Stimulated activated memory B cell treated with anti-CD40 and anti-IgM and Interleukin-4, amounts not matched to agents 10 μg/mL and 1 μg/mL and 100 μg/mL, for 72 hours (primary cell): Measurements from ENCODE around the gene MEF2A.

Experiments
- ATAC-seq: fragments of 150-1000 bp; cut with Tn5 transposase; 2 replicates; pipeline ENCODE4 v1.10.0; 2021
- H3K27ac Mint-ChIP-seq: one replicate; pipeline ENCODE4 v1.8.0; 2022; ENCODE audit warnings: mild to moderate bottlenecking, mixed read lengths
- H3K27me3 Mint-ChIP-seq: one replicate; pipeline ENCODE4 v1.8.0; 2022; ENCODE audit warnings: mixed read lengths
- H3K36me3 Mint-ChIP-seq: one replicate; pipeline ENCODE4 v1.8.0; 2022; ENCODE audit warnings: mixed read lengths
- H3K4me1 Mint-ChIP-seq: one replicate; pipeline ENCODE4 v1.8.0; 2022; ENCODE audit warnings: mixed read lengths
- H3K4me3 Mint-ChIP-seq: one replicate; pipeline ENCODE4 v1.8.0; 2022; ENCODE audit warnings: mild to moderate bottlenecking, moderate library complexity, mixed read lengths
- H3K9me3 Mint-ChIP-seq: one replicate; pipeline ENCODE4 v1.8.0; 2022; ENCODE audit warnings: mixed read lengths

Gene MEF2A

GRCh38 chr15:99674279-99674678 is 108.5 kb downstream of the MEF2A start:
- H3K27ac Mint-ChIP-seq = peak overlapping the region; percentile 64
- no peaks in the 10 kb centered on the region for H3K9me3 Mint-ChIP-seq
- H3K27me3 Mint-ChIP-seq = no peaks in the 10 kb centered on the region
- H3K4me3 Mint-ChIP-seq = no peak overlapping the region
- ATAC-seq = no peak
- peaks cover 58% of the 10 kb centered on the region for H3K36me3 Mint-ChIP-seq
- H3K4me1 Mint-ChIP-seq = no peaks in the 10 kb centered on the region

GRCh38 chr15:99677540-99678134 is 111.9 kb downstream of the MEF2A start:
- H3K4me3 Mint-ChIP-seq = no peak overlapping the region
- no peaks in the 10 kb centered on the region for H3K27me3 Mint-ChIP-seq
- ATAC-seq = no peak
- H3K36me3 Mint-ChIP-seq = peaks cover 82% of the 10 kb centered on the region
- no peaks in the 10 kb centered on the region for H3K9me3 Mint-ChIP-seq
- no peak overlapping the region for H3K27ac Mint-ChIP-seq
- H3K4me1 Mint-ChIP-seq = peaks cover 18% of the 10 kb centered on the region

DNA sequence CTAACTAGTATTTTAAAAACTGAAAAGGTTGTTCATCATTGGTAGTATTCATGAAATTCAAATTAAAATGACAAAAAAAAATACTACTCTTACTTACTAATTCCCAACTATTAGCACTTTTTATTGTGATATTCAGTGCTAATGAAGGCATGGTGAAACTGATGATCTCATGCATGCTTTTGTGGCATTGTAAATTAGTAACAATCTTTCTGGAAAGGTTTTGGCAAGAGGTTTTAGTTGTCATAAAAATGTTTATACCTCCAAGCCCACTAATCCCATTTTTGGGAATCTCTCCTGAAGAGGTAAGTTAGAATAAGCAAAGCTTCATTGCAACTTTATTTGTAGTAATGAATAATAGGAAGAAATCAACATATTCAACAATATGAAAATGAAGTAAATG is 114.5 kb downstream of the MEF2A start:
- no peak for ATAC-seq
- Mint-ChIP-seq H3K4me1 (peaks cover 24% of the 10 kb centered on the region), H3K9me3 (peaks cover 3% of the 10 kb centered on the region), H3K27me3 (no peaks in the 10 kb centered on the region), H3K36me3 (peaks cover 90% of the 10 kb centered on the region), H3K4me3 (no peak overlapping the region), H3K27ac (peak overlapping the region; percentile 45)

DNA sequence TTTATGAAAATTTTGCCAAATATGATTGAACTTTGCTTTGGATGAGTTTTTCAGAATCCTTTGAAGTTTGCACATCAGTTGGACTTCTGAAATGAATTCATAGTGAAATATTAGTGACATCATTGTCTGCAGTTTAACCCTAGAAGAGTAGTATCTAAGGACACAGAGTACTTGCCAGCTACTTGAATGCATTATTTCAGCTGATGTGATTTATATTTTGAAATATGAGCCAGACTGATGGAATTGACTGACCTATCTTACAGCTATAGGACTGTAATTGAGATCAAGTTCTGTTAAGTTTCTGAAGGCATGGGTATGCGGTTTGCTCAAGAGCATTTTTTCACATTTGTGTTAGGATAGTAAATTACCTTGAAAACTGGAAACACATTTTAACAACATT is 116.2 kb downstream of the MEF2A start:
- no peak overlapping the region for H3K4me3 Mint-ChIP-seq
- H3K36me3 Mint-ChIP-seq = peaks cover 90% of the 10 kb centered on the region
- H3K9me3 Mint-ChIP-seq = peaks cover 5% of the 10 kb centered on the region
- no peaks in the 10 kb centered on the region for H3K27me3 Mint-ChIP-seq
- H3K27ac Mint-ChIP-seq = no peak overlapping the region
- H3K4me1 Mint-ChIP-seq = peaks cover 24% of the 10 kb centered on the region
- no peak for ATAC-seq

GRCh38 chr15:99682455-99682854 is 116.7 kb downstream of the MEF2A start:
- H3K4me1 Mint-ChIP-seq = peaks cover 24% of the 10 kb centered on the region
- peaks cover 90% of the 10 kb centered on the region for H3K36me3 Mint-ChIP-seq
- H3K27ac Mint-ChIP-seq = no peak overlapping the region
- H3K4me3 Mint-ChIP-seq = no peak overlapping the region
- peaks cover 5% of the 10 kb centered on the region for H3K9me3 Mint-ChIP-seq
- no peaks in the 10 kb centered on the region for H3K27me3 Mint-ChIP-seq
- no peak for ATAC-seq

GRCh38 chr15:99683000-99683670 is 117.4 kb downstream of the MEF2A start:
- H3K36me3 Mint-ChIP-seq = peaks cover 91% of the 10 kb centered on the region
- H3K27ac Mint-ChIP-seq = no peak overlapping the region
- H3K4me3 Mint-ChIP-seq = no peak overlapping the region
- H3K27me3 Mint-ChIP-seq = no peaks in the 10 kb centered on the region
- peaks cover 5% of the 10 kb centered on the region for H3K9me3 Mint-ChIP-seq
- H3K4me1 Mint-ChIP-seq = peaks cover 24% of the 10 kb centered on the region
- no peak for ATAC-seq

GRCh38 chr15:99686290-99686689 is 120.5 kb downstream of the MEF2A start:
- no peaks in the 10 kb centered on the region for H3K27me3 Mint-ChIP-seq
- peaks cover 91% of the 10 kb centered on the region for H3K36me3 Mint-ChIP-seq
- peaks cover 5% of the 10 kb centered on the region for H3K9me3 Mint-ChIP-seq
- no peak overlapping the region for H3K27ac Mint-ChIP-seq
- peaks cover 22% of the 10 kb centered on the region for H3K4me1 Mint-ChIP-seq
- no peak for ATAC-seq
- H3K4me3 Mint-ChIP-seq = no peak overlapping the region

- Mint-ChIP-seq H3K27me3 (no peaks in the 10 kb centered on the region), H3K36me3 (peaks cover 71% of the 10 kb centered on the region), H3K4me3 (no peak overlapping the region), H3K9me3 (no peaks in the 10 kb centered on the region), H3K27ac (peak overlapping the region; percentile 57), H3K4me1 (peaks cover 14% of the 10 kb centered on the region)
- ATAC-seq = no peak
Observed at GRCh38 chr15:99692825-99693224, 127.0 kb downstream of the MEF2A start.

DNA sequence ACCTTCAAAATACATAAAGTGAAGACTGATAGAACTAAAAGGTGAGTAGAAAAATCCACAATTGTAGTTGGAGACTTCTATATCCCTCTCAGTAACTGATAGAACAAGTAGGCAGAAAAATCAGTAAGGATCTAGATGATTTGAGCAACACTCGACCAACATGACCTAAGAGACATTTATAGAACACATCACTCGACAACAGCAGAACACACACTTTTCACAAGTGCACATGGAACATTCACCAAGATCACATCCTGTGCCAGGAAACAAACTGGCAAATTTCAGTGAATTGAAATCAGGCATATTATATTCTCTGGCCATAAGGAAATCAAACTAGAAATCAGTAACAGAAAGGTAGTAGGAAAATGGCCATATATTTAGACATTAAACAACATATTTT is 130.3 kb downstream of the MEF2A start:
- H3K36me3 Mint-ChIP-seq = peaks cover 52% of the 10 kb centered on the region
- H3K4me1 Mint-ChIP-seq = peaks cover 9% of the 10 kb centered on the region
- H3K27me3 Mint-ChIP-seq = no peaks in the 10 kb centered on the region
- H3K27ac Mint-ChIP-seq = no peak overlapping the region
- H3K9me3 Mint-ChIP-seq = no peaks in the 10 kb centered on the region
- no peak overlapping the region for H3K4me3 Mint-ChIP-seq
- no peak for ATAC-seq

GRCh38 chr15:99702895-99703602 is 137.3 kb downstream of the MEF2A start:
- Mint-ChIP-seq H3K27ac (peak overlapping the region; percentile 62), H3K36me3 (peaks cover 10% of the 10 kb centered on the region), H3K4me1 (peaks cover 29% of the 10 kb centered on the region), H3K9me3 (no peaks in the 10 kb centered on the region), H3K27me3 (no peaks in the 10 kb centered on the region), H3K4me3 (no peak overlapping the region)
- no peak for ATAC-seq

- Mint-ChIP-seq H3K27me3 (no peaks in the 10 kb centered on the region), H3K4me1 (peaks cover 29% of the 10 kb centered on the region), H3K4me3 (no peak overlapping the region)
Observed at GRCh38 chr15:99703603-99704443, 138.0 kb downstream of the MEF2A start.

DNA sequence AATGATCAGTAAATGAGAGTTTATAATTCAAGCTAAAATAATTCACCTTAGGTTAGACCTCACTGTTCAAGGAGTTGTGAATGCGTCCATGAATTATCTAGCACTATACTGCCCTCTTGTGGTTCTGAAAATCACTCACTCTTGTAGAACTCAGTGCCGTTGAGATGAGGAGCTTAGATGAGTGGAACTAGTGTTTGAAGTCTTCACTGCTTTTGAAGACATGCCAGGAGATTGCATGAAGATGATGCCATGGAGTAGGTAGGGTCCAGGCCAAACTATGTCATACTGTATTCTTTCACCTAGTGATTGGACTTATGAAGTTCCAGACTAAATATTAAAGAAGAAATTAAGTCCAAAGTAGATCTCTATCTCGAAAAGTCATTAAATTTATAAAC is 138.7 kb downstream of the MEF2A start:
- H3K27ac Mint-ChIP-seq = peak overlapping the region; percentile 62
- H3K9me3 Mint-ChIP-seq = no peaks in the 10 kb centered on the region
- H3K4me1 Mint-ChIP-seq = peaks cover 29% of the 10 kb centered on the region
- H3K36me3 Mint-ChIP-seq = peaks cover 18% of the 10 kb centered on the region
- H3K27me3 Mint-ChIP-seq = no peaks in the 10 kb centered on the region
- ATAC-seq = peak; percentile 86
- H3K4me3 Mint-ChIP-seq = no peak overlapping the region

More at GRCh38 chr15:99703603-99704443, 138.0 kb downstream of the MEF2A start:
- ATAC-seq = peak; percentile 63
- Mint-ChIP-seq H3K9me3 (no peaks in the 10 kb centered on the region), H3K27ac (peak overlapping the region; percentile 62), H3K36me3 (peaks cover 18% of the 10 kb centered on the region)

DNA sequence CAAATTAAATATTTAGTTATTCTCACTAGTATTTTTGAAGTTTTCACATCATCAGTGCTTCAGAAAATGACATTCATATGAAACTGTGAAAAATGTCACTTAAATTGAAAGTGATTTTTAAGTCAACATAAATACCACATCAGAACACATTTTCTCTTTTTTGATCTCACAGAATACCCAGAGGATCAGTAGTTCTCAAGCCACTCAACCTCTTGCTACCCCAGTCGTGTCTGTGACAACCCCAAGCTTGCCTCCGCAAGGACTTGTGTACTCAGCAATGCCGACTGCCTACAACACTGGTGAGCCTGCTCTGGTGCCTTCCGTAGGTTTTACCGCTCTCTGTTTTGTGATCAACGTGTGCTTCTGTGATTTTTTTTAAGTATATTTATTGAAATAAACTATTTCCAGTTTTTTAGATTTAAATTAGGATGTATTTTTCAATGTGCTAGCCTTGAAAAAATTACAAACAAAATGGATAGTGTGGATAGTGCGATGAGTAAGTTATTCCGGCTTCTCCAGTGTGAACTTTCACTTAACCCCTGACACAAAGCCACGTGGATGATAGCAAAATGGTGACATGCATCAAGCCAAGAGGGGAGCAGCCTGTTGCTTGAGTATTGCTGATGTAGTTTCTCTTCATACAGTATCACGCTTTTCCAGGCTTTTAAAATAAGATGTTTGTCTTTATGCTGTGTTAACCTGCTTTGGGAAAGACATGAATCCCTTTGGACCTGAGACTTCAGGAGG is 140.9 kb downstream of the MEF2A start:
- Mint-ChIP-seq H3K9me3 (no peaks in the 10 kb centered on the region), H3K27ac (peak overlapping the region; percentile 49), H3K4me1 (peaks cover 35% of the 10 kb centered on the region), H3K4me3 (no peak overlapping the region), H3K27me3 (no peaks in the 10 kb centered on the region), H3K36me3 (peaks cover 35% of the 10 kb centered on the region)
- ATAC-seq = no peak

DNA sequence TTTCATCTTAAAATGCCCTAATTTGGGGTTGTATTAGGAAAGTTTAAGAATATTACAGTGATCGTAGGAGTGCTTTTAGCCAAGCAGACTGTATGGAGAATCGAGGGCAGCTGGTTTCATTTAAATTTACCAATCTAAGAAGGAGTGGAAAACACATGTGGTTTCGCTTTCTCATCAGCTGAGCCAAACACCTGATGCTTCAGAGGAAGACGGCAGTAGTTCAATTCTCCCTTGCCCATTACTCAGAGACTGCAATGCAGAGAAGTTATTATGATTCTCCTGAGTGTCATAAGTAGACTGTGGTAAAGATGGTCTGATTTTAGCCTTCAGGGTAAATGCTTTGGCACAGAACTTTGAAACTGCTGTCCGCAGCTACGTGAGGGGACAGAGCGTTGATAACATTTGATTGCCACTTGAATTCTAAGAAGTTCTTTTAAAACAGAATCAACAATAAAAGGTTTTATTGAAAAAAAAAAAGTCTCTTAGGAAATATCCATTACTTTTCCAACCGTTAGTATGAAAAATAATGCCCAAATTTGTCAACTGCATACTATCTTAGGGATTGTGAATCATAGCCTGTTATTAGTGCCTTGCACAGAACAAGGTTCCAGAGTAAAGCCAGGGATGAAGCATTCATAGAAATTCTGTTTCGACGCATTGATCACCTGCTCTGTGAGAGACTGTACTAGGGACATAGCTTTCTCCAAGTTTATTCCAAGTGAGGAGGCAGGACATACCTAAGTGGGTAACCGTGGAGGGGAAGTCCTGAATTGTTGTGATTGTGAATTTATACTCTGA is 141.9 kb downstream of the MEF2A start:
- H3K27me3 Mint-ChIP-seq = no peaks in the 10 kb centered on the region
- H3K36me3 Mint-ChIP-seq = peaks cover 44% of the 10 kb centered on the region
- ATAC-seq = no peak
- H3K4me3 Mint-ChIP-seq = no peak overlapping the region
- H3K27ac Mint-ChIP-seq = peak overlapping the region; percentile 67
- no peaks in the 10 kb centered on the region for H3K9me3 Mint-ChIP-seq
- peaks cover 32% of the 10 kb centered on the region for H3K4me1 Mint-ChIP-seq
